ENCODE measurements around the gene MACROD2.

GRCh38 chr20:14838663-14839628 is 843.6 kb downstream of the MACROD2 start:
- TF ChIP-seq MAX (IDR thresholded peaks at IDR 0.05) (no peak), CTCF (IDR thresholded peaks at IDR 0.05; ENCODE audit: low read depth, low read length, missing input control) (no peak), REST (IDR thresholded peaks at IDR 0.05) (no peak), TAF1 (conservative IDR thresholded peaks at IDR 0.05) (no peak), FOXA1 (IDR thresholded peaks at IDR 0.05) (no peak), ATF3 (IDR thresholded peaks at IDR 0.05) (no peak), GABPA (IDR thresholded peaks at IDR 0.05 in 1 of 2, conservative IDR thresholded peaks at IDR 0.05 in 1 of 2) (no peak), NR2F2 (IDR thresholded peaks at IDR 0.05) (no peak), SP1 (IDR thresholded peaks at IDR 0.05) (no peak), YY1 (IDR thresholded peaks at IDR 0.05) (no peak)

Measured in liver (tissue), 3 donors.